ENCODE results near the gene SLC8A1. TPM values are rescaled to one million over a fixed set of nuclear protein-coding genes. Genes with fewer than 3 reads are reported as not detected.

Gene SLC8A1
- polyA plus RNA-seq, 3 donors = 16.9 to 18.2 (median 18.0) TPM

- Histone ChIP-seq H3K4me2 (replicated peaks; ENCODE audit: extremely low read depth, low read length, poor library complexity, severe bottlenecking) (no peak overlapping the region), H4K20me1 (ENCODE audit: insufficient read depth, low read length) (peaks cover 6% of the 10 kb centered on the region), H3K27me3 (ENCODE audit: control insufficient read depth in 2 of 2, insufficient read depth in 2 of 2, low read length in 2 of 2) (no peaks in the 10 kb centered on the region), H3K27ac (ENCODE audit: low read depth in 1 of 2, low read length in 2 of 2) (no peak overlapping the region), H2AFZ (ENCODE audit: insufficient read depth, low read depth, low read length, poor library complexity, severe bottlenecking) (no peak overlapping the region), H3K79me2 (ENCODE audit: insufficient read depth, low read length) (no peaks in the 10 kb centered on the region), H3K36me3 (replicated peaks in 1 of 2; ENCODE audit: control insufficient read depth in 1 of 2, insufficient read depth in 2 of 2, low read length in 2 of 2) (peaks cover 35 to 73% of the 10 kb centered on the region in 2 donors), H3K9ac (ENCODE audit: insufficient read depth, low read length, poor library complexity, severe bottlenecking) (no peak overlapping the region), H3K4me3 (replicated peaks in 1 of 3; ENCODE audit: low read depth in 2 of 3, low read length in 3 of 3) (no peak overlapping the region), H3K9me3 (replicated peaks in 1 of 2; ENCODE audit: control insufficient read depth in 1 of 2, insufficient read depth in 1 of 2, low read length in 2 of 2) (no peaks in the 10 kb centered on the region), H3K4me1 (ENCODE audit: control insufficient read depth in 1 of 2, insufficient read depth in 2 of 2, low read length in 2 of 2) (no peaks in the 10 kb centered on the region)
- Mint-ChIP-seq H3K27me3 (ENCODE audit: low read depth in 3 of 3) (peaks cover 0 to 2% (median 0%) of the 10 kb centered on the region in 3 donors), H3K36me3 (peaks cover 58 to 65% of the 10 kb centered on the region in 2 donors), H3K9me3 (peaks cover 0 to 2% (median 0%) of the 10 kb centered on the region in 7 donors), H3K27ac (no peak overlapping the region), H3K4me3 (no peak overlapping the region), H3K4me1 (no peaks in the 10 kb centered on the region)
- DNase-seq = no peak
- no peak for TF ChIP-seq CTCF (IDR thresholded peaks at IDR 0.05)
- intact Hi-C loops (cut with micrococcal nuclease) = no loop called here
- WGBS (ENCODE audit: insufficient coverage) = 100% methylated on average over 1 of the region's 4 CpGs
Measured at GRCh38 chr2:40113272-40113968, 338.5 kb downstream of the SLC8A1 start.

- no peak overlapping the region for H3K27ac Mint-ChIP-seq
- no peak overlapping the region for H2AFZ ChIP-seq (ENCODE audit: insufficient read depth, low read depth, low read length, poor library complexity, severe bottlenecking)
- H3K79me2 ChIP-seq (ENCODE audit: insufficient read depth, low read length) = no peaks in the 10 kb centered on the region
- no peaks in the 10 kb centered on the region for H3K27me3 ChIP-seq (ENCODE audit: control insufficient read depth in 2 of 2, insufficient read depth in 2 of 2, low read length in 2 of 2)
- H3K9me3 ChIP-seq (replicated peaks in 1 of 2; ENCODE audit: control insufficient read depth in 1 of 2, insufficient read depth in 1 of 2, low read length in 2 of 2) = no peaks in the 10 kb centered on the region
- peaks cover 16 to 40% of the 10 kb centered on the region in 2 donors for H3K36me3 ChIP-seq (replicated peaks in 1 of 2; ENCODE audit: control insufficient read depth in 1 of 2, insufficient read depth in 2 of 2, low read length in 2 of 2)
- no peak overlapping the region for H3K27ac ChIP-seq (ENCODE audit: low read depth in 1 of 2, low read length in 2 of 2)
- H3K27me3 Mint-ChIP-seq (ENCODE audit: low read depth in 3 of 3) = no peaks in the 10 kb centered on the region
- H3K4me1 Mint-ChIP-seq = no peaks in the 10 kb centered on the region
- peaks cover 3% of the 10 kb centered on the region for H4K20me1 ChIP-seq (ENCODE audit: insufficient read depth, low read length)
- no peak for DNase-seq
- WGBS (ENCODE audit: insufficient coverage) = 100% methylated on average over 1 of the region's 4 CpGs
- H3K36me3 Mint-ChIP-seq = peaks cover 40% of the 10 kb centered on the region in 2 donors
- intact Hi-C loops (cut with micrococcal nuclease) = no loop called here
- H3K4me3 Mint-ChIP-seq = no peak overlapping the region
- H3K9me3 Mint-ChIP-seq = peaks cover 0 to 2% (median 0%) of the 10 kb centered on the region in 7 donors
- no peaks in the 10 kb centered on the region for H3K4me1 ChIP-seq (ENCODE audit: control insufficient read depth in 1 of 2, insufficient read depth in 2 of 2, low read length in 2 of 2)
- TF ChIP-seq CTCF (IDR thresholded peaks at IDR 0.05) = no peak
- no peak overlapping the region for H3K4me3 ChIP-seq (replicated peaks in 1 of 3; ENCODE audit: low read depth in 2 of 3, low read length in 3 of 3)
- H3K9ac ChIP-seq (ENCODE audit: insufficient read depth, low read length, poor library complexity, severe bottlenecking) = no peak overlapping the region
- no peak overlapping the region for H3K4me2 ChIP-seq (replicated peaks; ENCODE audit: extremely low read depth, low read length, poor library complexity, severe bottlenecking)
Measured at GRCh38 chr2:40109381-40109780, 342.5 kb downstream of the SLC8A1 start.

Data from CD14-positive monocyte (primary cell).